Stomach (tissue), 4 donors: Measurements from ENCODE around the gene FSTL4.

Experiments used
- CTCF ChIP-seq, 7 experiments: fragments of 450-650 bp in 4 of 7; fragments of 200-600 bp in 3 of 7; sonication (generic) in 3 of 7; IDR thresholded peaks; one replicate each; pipeline ENCODE4 v1.5.1; 2016 to 2019; ENCODE audit warnings: antibody characterized with exemption in 7 of 7, control low read depth in 2 of 7, mild to moderate bottlenecking in 1 of 7
- POLR2A ChIP-seq, 4 donors: fragments of 450-650 bp; IDR thresholded peaks; one replicate each; pipeline ENCODE4 v1.6.1; 2016; ENCODE audit warnings: antibody characterized with exemption in 4 of 4, control low read depth in 2 of 4, mild to moderate bottlenecking in 1 of 4, moderate library complexity in 1 of 4
- POLR2AphosphoS5 ChIP-seq, 3 donors: sonication (generic); formaldehyde crosslinking; IDR thresholded peaks; one replicate each; pipeline ENCODE4 v1.6.1; 2016; ENCODE audit warnings: antibody characterized with exemption in 3 of 3

GRCh38 chr5:133199417-133200178, 412.7 kb downstream of the FSTL4 start:
- no peak for TF ChIP-seq CTCF (IDR thresholded peaks at IDR 0.05)
- no peak for TF ChIP-seq POLR2A (IDR thresholded peaks at IDR 0.05)
- TF ChIP-seq POLR2AphosphoS5 (IDR thresholded peaks at IDR 0.05) = no peak
